Caco-2 (cell line): ENCODE data around the gene GALNT17. TPM values are rescaled to one million over a fixed set of nuclear protein-coding genes. Genes with fewer than 3 reads are reported as not detected.

ENCODE experiments used
- BruUV-seq: library from RNA; stranded (reverse); fragments of 400-500 nt; replicated peaks from 2 replicates; lab custom pipeline; 2021; lab: Mats Ljungman, UMichigan
- CTCF ChIA-PET: fragments of 300-600 bp; sonication (Branson Sonifier 250); formaldehyde crosslinking; loops from one replicate; lab custom pipeline; 2022; ENCODE audit warnings: antibody characterized with exemption; lab: Charles Lee
- POLR2A ChIA-PET: fragments of 300-600 bp; sonication (Branson Sonifier 250); formaldehyde crosslinking; loops from one replicate; lab custom pipeline; 2022; ENCODE audit warnings: antibody characterized with exemption; lab: Charles Lee
- DNase-seq, 2 experiments: peaks; one replicate each; pipeline versions ENCODE4 v3.0.0 to v3.0.0-alpha.2; 2020 to 2022
- H3K27me3 ChIP-seq: replicated peaks from 2 replicates; pipeline ENCODE4 v1.6.0; 2011; ENCODE audit warnings: low read length; ENCODE audit not compliant: control insufficient read depth, insufficient read depth
- H3K36me3 ChIP-seq: 2 replicates; pipeline ENCODE4 v1.5.1; 2011; ENCODE audit warnings: low read length; ENCODE audit not compliant: control insufficient read depth, insufficient read depth
- H3K4me1 ChIP-seq: fragments of 250-450 bp; sonication (Bioruptor Pico); 2 replicates; pipeline ENCODE4 v1.5.1; 2020; ENCODE audit warnings: mild to moderate bottlenecking
- H3K4me3 ChIP-seq: 2 replicates; pipeline ENCODE4 v1.5.1; 2011; ENCODE audit warnings: low read depth, mild to moderate bottlenecking, control low read depth, low read length
- H3K9me3 ChIP-seq: fragments of 250-450 bp; sonication (Bioruptor Pico); 2 replicates; pipeline ENCODE4 v1.5.1; 2020; ENCODE audit warnings: mild to moderate bottlenecking, moderate library complexity
- H3K27ac Mint-ChIP-seq: one replicate; pipeline ENCODE4 v1.8.0; 2022; ENCODE audit warnings: mixed read lengths; ENCODE audit not compliant: unreplicated experiment
- H3K27me3 Mint-ChIP-seq: one replicate; pipeline ENCODE4 v1.8.0; 2022; ENCODE audit warnings: mixed read lengths; ENCODE audit not compliant: insufficient read depth, unreplicated experiment
- H3K36me3 Mint-ChIP-seq: one replicate; pipeline ENCODE4 v1.8.0; 2022; ENCODE audit warnings: mild to moderate bottlenecking, mixed read lengths; ENCODE audit not compliant: insufficient read depth, unreplicated experiment
- H3K4me1 Mint-ChIP-seq: one replicate; pipeline ENCODE4 v1.8.0; 2022; ENCODE audit warnings: low read depth, mixed read lengths; ENCODE audit not compliant: unreplicated experiment
- H3K4me3 Mint-ChIP-seq: one replicate; pipeline ENCODE4 v1.8.0; 2022; ENCODE audit warnings: mild to moderate bottlenecking, moderate library complexity, mixed read lengths; ENCODE audit not compliant: unreplicated experiment
- H3K9me3 Mint-ChIP-seq: one replicate; pipeline ENCODE4 v1.8.0; 2022; ENCODE audit warnings: mixed read lengths; ENCODE audit not compliant: unreplicated experiment
- intact Hi-C: fragments of 100-400 bp; cut with micrococcal nuclease; formaldehyde crosslinking; loops from one replicate; pipeline ENCODE4 v1.10.0; 2022; ENCODE audit not compliant: unreplicated experiment
- total RNA-seq: library from RNA; stranded (reverse); gene quantifications from 2 replicates; pipeline ENCODE4 v1.2.3, GENCODE V29; 2022
- TF ChIP-seq, protein P1 (sequence below), 2 experiments: fragments of 200-600 bp in 1 of 2; IDR thresholded peaks; 1 replicate in 1 of 2; 2 replicates in 1 of 2; pipeline versions ENCODE4 v1.5.1 to v1.8.0; 2011 to 2022; ENCODE audit warnings: antibody characterized with exemption in 1 of 2, control low read depth in 1 of 2, inconsistent platforms in 1 of 2, low read depth in 1 of 2, low read length in 1 of 2, mild to moderate bottlenecking in 1 of 2, moderate library complexity in 1 of 2; ENCODE audit not compliant: insufficient read depth in 1 of 2, severe bottlenecking in 1 of 2, unreplicated experiment in 1 of 2

The GALNT17 gene
- total RNA-seq, 1 experiment from 2014 or later = not detected

DNA sequence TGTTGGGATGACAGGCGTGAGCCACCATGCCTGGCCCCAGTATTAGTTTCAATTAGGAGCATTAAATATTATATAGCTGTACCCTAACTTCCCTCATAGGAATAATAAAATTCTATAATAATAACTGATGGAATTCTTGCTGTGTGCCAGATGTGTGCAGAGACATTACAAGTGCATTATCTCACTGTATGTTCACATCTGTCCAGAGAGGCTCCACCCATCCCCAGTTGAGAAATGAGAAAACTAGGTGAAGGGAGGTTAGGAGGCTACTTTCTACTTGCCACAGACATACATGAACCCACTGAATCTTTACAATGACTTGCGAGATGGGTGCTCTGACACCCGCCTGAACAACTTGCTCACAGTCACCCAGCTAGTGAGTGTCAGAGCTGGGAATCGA lies 3.2 kb downstream of the GALNT17 start:
- Mint-ChIP-seq H3K27ac (no peak overlapping the region), H3K4me3 (no peak overlapping the region), H3K27me3 (no peaks in the 10 kb centered on the region), H3K4me1 (no peaks in the 10 kb centered on the region), H3K9me3 (peaks cover 16% of the 10 kb centered on the region), H3K36me3 (peaks cover 6% of the 10 kb centered on the region)
- ChIA-PET CTCF (no interaction called here), POLR2A (no interaction called here)
- intact Hi-C loops = no loop called here
- no peaks in the 10 kb centered on the region for H3K27me3 ChIP-seq
- H3K4me1 ChIP-seq = no peaks in the 10 kb centered on the region
- no peaks in the 10 kb centered on the region for H3K36me3 ChIP-seq
- no peak for DNase-seq
- no TSS peak for BruUV-seq
- H3K4me3 ChIP-seq = no peak overlapping the region
- H3K9me3 ChIP-seq = no peaks in the 10 kb centered on the region
- TF ChIP-seq, protein P1, sequence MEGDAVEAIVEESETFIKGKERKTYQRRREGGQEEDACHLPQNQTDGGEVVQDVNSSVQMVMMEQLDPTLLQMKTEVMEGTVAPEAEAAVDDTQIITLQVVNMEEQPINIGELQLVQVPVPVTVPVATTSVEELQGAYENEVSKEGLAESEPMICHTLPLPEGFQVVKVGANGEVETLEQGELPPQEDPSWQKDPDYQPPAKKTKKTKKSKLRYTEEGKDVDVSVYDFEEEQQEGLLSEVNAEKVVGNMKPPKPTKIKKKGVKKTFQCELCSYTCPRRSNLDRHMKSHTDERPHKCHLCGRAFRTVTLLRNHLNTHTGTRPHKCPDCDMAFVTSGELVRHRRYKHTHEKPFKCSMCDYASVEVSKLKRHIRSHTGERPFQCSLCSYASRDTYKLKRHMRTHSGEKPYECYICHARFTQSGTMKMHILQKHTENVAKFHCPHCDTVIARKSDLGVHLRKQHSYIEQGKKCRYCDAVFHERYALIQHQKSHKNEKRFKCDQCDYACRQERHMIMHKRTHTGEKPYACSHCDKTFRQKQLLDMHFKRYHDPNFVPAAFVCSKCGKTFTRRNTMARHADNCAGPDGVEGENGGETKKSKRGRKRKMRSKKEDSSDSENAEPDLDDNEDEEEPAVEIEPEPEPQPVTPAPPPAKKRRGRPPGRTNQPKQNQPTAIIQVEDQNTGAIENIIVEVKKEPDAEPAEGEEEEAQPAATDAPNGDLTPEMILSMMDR (IDR thresholded peaks at IDR 0.05; ENCODE audit: insufficient read depth in 1 of 2, low read depth in 1 of 2, low read length in 1 of 2, severe bottlenecking in 1 of 2, unreplicated experiment in 1 of 2) = no peak

DNA sequence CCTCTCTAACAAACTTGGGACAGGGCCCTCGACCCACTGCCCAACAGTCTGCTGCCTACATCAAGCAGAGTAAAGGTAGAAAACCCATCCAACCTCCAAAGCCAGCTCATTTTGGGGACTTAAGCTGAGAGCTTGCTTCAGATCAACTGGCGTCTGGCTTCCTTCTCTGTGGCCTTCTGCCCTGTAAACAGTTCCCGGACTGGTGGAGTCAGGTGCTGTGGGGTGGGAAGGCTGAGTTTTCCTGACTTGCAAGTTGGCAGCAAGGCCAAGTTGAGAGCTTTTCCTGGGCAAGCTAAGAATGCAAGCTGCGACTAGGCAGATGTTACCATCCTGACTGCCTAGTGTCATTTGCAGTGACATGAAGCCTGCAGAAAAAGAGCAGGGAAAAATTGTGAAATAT lies 3.7 kb downstream of the GALNT17 start:
- Mint-ChIP-seq H3K4me3 (no peak overlapping the region), H3K9me3 (peaks cover 16% of the 10 kb centered on the region), H3K27me3 (no peaks in the 10 kb centered on the region), H3K27ac (no peak overlapping the region), H3K36me3 (peaks cover 6% of the 10 kb centered on the region), H3K4me1 (no peaks in the 10 kb centered on the region)
- no peak for DNase-seq
- intact Hi-C loops = no loop called here
- Histone ChIP-seq H3K36me3 (no peaks in the 10 kb centered on the region), H3K9me3 (no peaks in the 10 kb centered on the region), H3K4me3 (no peak overlapping the region), H3K4me1 (no peaks in the 10 kb centered on the region), H3K27me3 (no peaks in the 10 kb centered on the region)
- no TSS peak for BruUV-seq
- POLR2A ChIA-PET = no interaction called here
- CTCF ChIA-PET = no interaction called here
- TF ChIP-seq, protein P1 (IDR thresholded peaks at IDR 0.05; ENCODE audit: insufficient read depth in 1 of 2, low read depth in 1 of 2, low read length in 1 of 2, severe bottlenecking in 1 of 2, unreplicated experiment in 1 of 2) = no peak

DNA sequence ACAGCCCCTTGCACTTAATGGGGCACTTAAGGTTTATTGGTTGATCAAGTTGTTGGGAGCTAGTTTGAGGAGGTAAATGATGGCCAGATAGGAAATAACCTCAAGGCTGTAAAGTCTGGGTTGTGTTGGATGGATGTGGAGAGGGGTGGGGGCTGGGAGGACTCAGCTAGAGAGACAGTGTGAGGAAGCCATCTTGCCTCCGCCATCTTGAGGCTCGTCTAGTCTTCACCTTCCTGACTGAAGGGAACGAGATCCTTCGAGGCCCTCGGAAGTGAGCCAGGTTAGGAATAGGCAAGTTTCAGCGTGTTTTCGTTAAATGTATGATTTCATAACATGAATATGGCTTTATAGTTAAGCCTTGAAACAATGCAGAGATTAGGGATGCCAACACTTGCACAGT lies 5.5 kb downstream of the GALNT17 start:
- Histone ChIP-seq H3K36me3 (no peaks in the 10 kb centered on the region), H3K27me3 (no peaks in the 10 kb centered on the region), H3K4me3 (no peak overlapping the region), H3K9me3 (no peaks in the 10 kb centered on the region), H3K4me1 (no peaks in the 10 kb centered on the region)
- TF ChIP-seq, protein P1 (IDR thresholded peaks at IDR 0.05; ENCODE audit: insufficient read depth in 1 of 2, low read depth in 1 of 2, low read length in 1 of 2, severe bottlenecking in 1 of 2, unreplicated experiment in 1 of 2) = no peak
- Mint-ChIP-seq H3K4me1 (no peaks in the 10 kb centered on the region), H3K36me3 (peaks cover 6% of the 10 kb centered on the region), H3K9me3 (peaks cover 16% of the 10 kb centered on the region), H3K4me3 (no peak overlapping the region), H3K27me3 (no peaks in the 10 kb centered on the region), H3K27ac (no peak overlapping the region)
- CTCF ChIA-PET = no interaction called here
- intact Hi-C loops = no loop called here
- POLR2A ChIA-PET = no interaction called here
- DNase-seq = no peak
- no TSS peak for BruUV-seq
